K562 (cell line): ENCODE data around the gene SENP7. TPM values are rescaled to one million over a fixed set of nuclear protein-coding genes. Genes with fewer than 3 reads are reported as not detected.

Experiments used
- ATAC-seq: fragments of 200-7000 bp; cut with Tn5 transposase; 3 replicates; pipeline ENCODE4 v1.9.1; 2020; ENCODE audit warnings: moderate library complexity
- Bru-seq: library from RNA; stranded (reverse); fragments of 400-500 nt; gene quantifications from one replicate; lab custom pipeline; 2021; lab: Mats Ljungman, UMichigan
- BruChase-seq, 2 experiments: library from RNA; stranded (reverse); fragments of 400-500 nt; gene quantifications; one replicate each; lab custom pipeline; 2021; lab: Mats Ljungman, UMichigan
- BruUV-seq: library from RNA; stranded (reverse); fragments of 400-500 nt; replicated peaks from 2 replicates; lab custom pipeline; 2021; lab: Mats Ljungman, UMichigan
- CTCF ChIA-PET: fragments of 300-600 bp; formaldehyde crosslinking; extraction: SDS; loops from one replicate; lab custom pipeline; 2021; ENCODE audit warnings: low intra/inter-chr PET ratio; lab: Yijun Ruan, JAX
- POLR2A ChIA-PET: fragments of 300-600, 350-650 bp; sonication (Branson Sonifier 250); formaldehyde crosslinking; extraction: SDS; loops from one replicate; lab custom pipeline; 2021; ENCODE audit warnings: antibody characterized with exemption, inconsistent platforms; lab: Yijun Ruan, JAX
- DNase-seq, 4 experiments: peaks; one replicate each; pipeline versions ENCODE4 v3.0.0 to v3.0.0-alpha.2; 2011 to 2018; ENCODE audit warnings: low spot score in 3 of 4, mixed read lengths in 3 of 4; ENCODE audit errors: extremely low read depth in 1 of 4
- FAIRE-seq: peaks from 2 replicates; lab custom pipeline; 2011; peaks lifted over from hg19 to GRCh38; lab: Jason Lieb, UNC
- H2AFZ ChIP-seq: 2 replicates; pipeline ENCODE4 v1.6.0; 2011; ENCODE audit warnings: low read depth, low read length, control low read depth, inconsistent platforms
- H3K27ac ChIP-seq: fragments of 200-600 bp; 3 replicates; pipeline ENCODE4 v1.8.0; 2011; ENCODE audit warnings: low read depth, mild to moderate bottlenecking, control low read depth, inconsistent platforms, low read length, moderate library complexity, mixed read lengths; ENCODE audit errors: extremely low read depth
- H3K27me3 ChIP-seq, 2 experiments: fragments of 300-600 bp in 1 of 2; 2 replicates in 1 of 2; 3 replicates in 1 of 2; pipeline versions ENCODE4 v1.6.0 to v1.8.0; 2011; ENCODE audit warnings: inconsistent platforms in 2 of 2, low read length in 2 of 2, mild to moderate bottlenecking in 1 of 2, mixed read lengths in 1 of 2, moderate library complexity in 1 of 2; ENCODE audit not compliant: control insufficient read depth in 2 of 2, insufficient read depth in 2 of 2
- H3K36me3 ChIP-seq: fragments of 300-600 bp; 3 replicates; pipeline ENCODE4 v1.8.0; 2011; ENCODE audit warnings: mild to moderate bottlenecking, low read length, inconsistent platforms; ENCODE audit not compliant: control insufficient read depth, insufficient read depth
- H3K4me1 ChIP-seq, 2 experiments: fragments of 200-600 bp in 1 of 2; replicated peaks in 1 of 2; 2 replicates in 1 of 2; 3 replicates in 1 of 2; pipeline versions ENCODE4 v1.5.1 to v1.8.0; 2011; ENCODE audit warnings: inconsistent platforms in 2 of 2, low read length in 2 of 2, mild to moderate bottlenecking in 1 of 2, mixed read lengths in 1 of 2, moderate library complexity in 1 of 2; ENCODE audit not compliant: control insufficient read depth in 2 of 2, insufficient read depth in 2 of 2
- H3K4me2 ChIP-seq: 2 replicates; pipeline ENCODE4 v1.6.1; 2011; ENCODE audit warnings: low read length, control low read depth, inconsistent platforms, mixed read lengths; ENCODE audit not compliant: insufficient read depth
- H3K4me3 ChIP-seq: fragments of 200-600 bp; sonication (generic), shearing (Covaris generic); 2 replicates; pipeline ENCODE4 v1.5.1; 2016; ENCODE audit warnings: control low read depth, inconsistent platforms
- H3K79me2 ChIP-seq: fragments of 200-600 bp; 3 replicates; pipeline ENCODE4 v1.8.0; 2011; ENCODE audit warnings: low read length, inconsistent platforms; ENCODE audit not compliant: control insufficient read depth, insufficient read depth
- H3K9ac ChIP-seq, 2 experiments: 2 replicates each; pipeline versions ENCODE4 v1.6.0 to v1.6.1; 2011; ENCODE audit warnings: low read depth in 2 of 2, low read length in 2 of 2, control low read depth in 1 of 2, inconsistent platforms in 1 of 2, mild to moderate bottlenecking in 1 of 2, mixed read lengths in 1 of 2; ENCODE audit not compliant: insufficient read depth in 1 of 2
- H3K9me1 ChIP-seq: one replicate; pipeline ENCODE4 v1.6.0; 2011; ENCODE audit warnings: inconsistent platforms, mild to moderate bottlenecking, low read length, moderate library complexity; ENCODE audit not compliant: control insufficient read depth, insufficient read depth
- H3K9me3 ChIP-seq: replicated peaks from 2 replicates; pipeline ENCODE4 v1.5.1; 2011; ENCODE audit warnings: low read depth, low read length, inconsistent platforms; ENCODE audit not compliant: control insufficient read depth, insufficient read depth
- H4K20me1 ChIP-seq: replicated peaks from 2 replicates; pipeline ENCODE4 v1.6.1; 2011; ENCODE audit warnings: low read length, inconsistent platforms, mixed read lengths; ENCODE audit not compliant: control insufficient read depth, insufficient read depth
- ELF1 ChIP-seq: fragments of 200-800 bp; sonication (Bioruptor generic); IDR thresholded peaks from 2 replicates; pipeline ENCODE4 v1.6.1; 2016; ENCODE audit warnings: missing genetic modification characterization, missing compliant biosample characterization
- FOXJ2 ChIP-seq: fragments of 200-800 bp; sonication (Bioruptor generic); IDR thresholded peaks from 2 replicates; pipeline ENCODE4 v1.6.1; 2016; ENCODE audit warnings: missing genetic modification characterization, missing compliant biosample characterization
- HNRNPLL ChIP-seq: fragments of 200-400 bp; formaldehyde crosslinking; IDR thresholded peaks from 2 replicates; pipeline ENCODE4 v1.6.1; 2017; ENCODE audit warnings: low read length, low read depth, mild to moderate bottlenecking; ENCODE audit not compliant: poor library complexity, severe bottlenecking
- KDM1A ChIP-seq, 2 experiments: fragments of 450-650 bp; IDR thresholded peaks; 2 replicates each; pipeline ENCODE4 v1.6.1; 2016; ENCODE audit warnings: mild to moderate bottlenecking in 2 of 2
- LEF1 ChIP-seq: fragments of 450-650 bp; IDR thresholded peaks from 2 replicates; pipeline ENCODE4 v1.6.1; 2016; ENCODE audit warnings: mild to moderate bottlenecking
- MYC ChIP-seq, 2 experiments: fragments of 250-450 bp in 1 of 2; sonication (Bioruptor Pico) in 1 of 2; IDR thresholded peaks; 2 replicates each; pipeline versions ENCODE4 v1.5.1 to v1.6.1; 2012 to 2021; ENCODE audit warnings: low read depth in 2 of 2, borderline replicate concordance in 1 of 2, improper control_type of control experiment in 1 of 2, low read length in 1 of 2, mild to moderate bottlenecking in 1 of 2, moderate library complexity in 1 of 2
- NFIX ChIP-seq: fragments of 250-450 bp; sonication (Bioruptor Pico); IDR thresholded peaks from 2 replicates; pipeline ENCODE4 v1.4.0; 2020; ENCODE audit warnings: low read depth, mild to moderate bottlenecking, moderate library complexity
- NKRF ChIP-seq: fragments of 450-650 bp; IDR thresholded peaks from 2 replicates; pipeline ENCODE4 v1.6.1; 2016; ENCODE audit warnings: borderline replicate concordance
- POLR2G ChIP-seq: fragments of 200-400 bp; formaldehyde crosslinking; IDR thresholded peaks from 2 replicates; pipeline ENCODE4 v1.6.1; 2017; ENCODE audit warnings: low read depth, mild to moderate bottlenecking, antibody characterized with exemption, low read length, moderate library complexity
- PRMT5 ChIP-seq: sonication (generic); formaldehyde crosslinking; IDR thresholded peaks from 2 replicates; pipeline ENCODE4 v1.5.0; 2020; ENCODE audit warnings: missing genetic modification reagents
- SRF ChIP-seq, 2 experiments: fragments of 250-450, 450-650 bp in 1 of 2; sonication (Bioruptor Pico) in 1 of 2; sonication (generic) in 1 of 2; formaldehyde crosslinking; IDR thresholded peaks; 2 replicates each; pipeline versions ENCODE4 v1.5.0 to v1.5.1; 2020 to 2022; ENCODE audit warnings: mild to moderate bottlenecking in 1 of 2, missing genetic modification reagents in 1 of 2
- TEAD4 ChIP-seq, 2 experiments: sonication (generic) in 1 of 2; formaldehyde crosslinking in 1 of 2; IDR thresholded peaks; 2 replicates each; pipeline versions ENCODE4 v1.6.1 to v1.8.0; 2012 to 2022; ENCODE audit warnings: borderline replicate concordance in 1 of 2, inconsistent platforms in 1 of 2, low read length in 1 of 2, mild to moderate bottlenecking in 1 of 2, missing genetic modification reagents in 1 of 2
- ZEB2 ChIP-seq: fragments of 450-650 bp; IDR thresholded peaks from 2 replicates; pipeline ENCODE4 v1.6.1; 2016
- ZNF212 ChIP-seq: fragments of 450-650 bp; formaldehyde crosslinking; IDR thresholded peaks from 2 replicates; pipeline ENCODE4 v1.4.0; 2020; ENCODE audit warnings: mild to moderate bottlenecking
- WGBS: fragments of 100-300 bp; shearing (Covaris generic); methylation state at CpG from one replicate; pipeline ENCODE4 v1.1.6; 2016; ENCODE audit warnings: low coverage, mixed read lengths; ENCODE audit not compliant: insufficient coverage; ENCODE audit errors: missing lambda C conversion rate; 5-methylcytosine and 5-hydroxymethylcytosine counted together
- in situ Hi-C: fragments of 300-500 bp; cut with MboI; formaldehyde crosslinking; loops from 4 replicates; pipeline ENCODE4 v1.15.0; 2018; ENCODE audit warnings: inconsistent platforms, mixed read lengths
- intact Hi-C: fragments of 100-400 bp; cut with micrococcal nuclease; formaldehyde crosslinking; loops from 2 replicates; pipeline ENCODE4 v1.14.2; 2022
- long read RNA-seq, 3 experiments: library from polyadenylated mRNA in 2 of 3; library from RNA in 1 of 3; unstranded in 2 of 3; stranded (forward) in 1 of 3; transcript quantifications; one replicate each; pipeline ENCODE4 v2.0.0, GENCODE V29; 2019 to 2022
- polyA minus RNA-seq, 3 experiments: library from RNA; depleted of rRNA, polyadenylated mRNA; stranded (reverse); fragments of >200 nt; gene quantifications; 2 replicates each; pipeline ENCODE4 v1.2.3, GENCODE V29; 2011
- polyA plus RNA-seq, 8 experiments: library from polyadenylated mRNA; depleted of rRNA in 4 of 8; stranded (reverse) in 5 of 8; unstranded in 3 of 8; fragments of >200 nt; fragmentation: Nextera tagmentation in 2 of 8; fragmentation: Illumina TruSeq in 1 of 8; extraction: Ambion mirVana in 2 of 8; extraction: Trizol in 1 of 8; gene quantifications; 2 replicates each; pipeline versions ENCODE4 v1.2.1 to v1.2.3, GENCODE V29; 2011 to 2014; ENCODE audit warnings: inconsistent platforms in 1 of 8, missing spikeins in 1 of 8
- total RNA-seq, 7 experiments: library from RNA; depleted of rRNA in 6 of 7; stranded (reverse); fragments of >200 nt in 6 of 7; fragmentation: Illumina TruSeq in 2 of 7; extraction: Trizol in 2 of 7; gene quantifications; 2 replicates each; pipeline versions ENCODE4 v1.2.1 to v1.2.3, GENCODE V29; 2011 to 2021; ENCODE audit warnings: low replicate concordance in 1 of 7

The SENP7 gene
- total RNA-seq (2011; cell fraction: chromatin; rRNA removed; ENCODE audit: low replicate concordance): 29.4 and 103 TPM in 2 replicates
- total RNA-seq (2011; cell fraction: nucleolus; rRNA removed): 12.0 and 19.1 TPM in 2 replicates
- 41.1 and 61.4 TPM in 2 replicates for total RNA-seq (2011; cell fraction: nucleoplasm; rRNA removed)
- total RNA-seq (2014; rRNA removed) (7.0 and 8.7 TPM in 2 replicates), total RNA-seq (2014; rRNA removed; fragmentation: Illumina TruSeq; extraction: Trizol) (21.9 and 22.4 TPM in 2 replicates), total RNA-seq (2015; rRNA removed; fragmentation: Illumina TruSeq; extraction: Trizol) (18.8 and 21.7 TPM in 2 replicates), total RNA-seq (2021) (10.7 and 13.6 TPM in 2 replicates), polyA plus RNA-seq (2011; rRNA removed) (19.2 and 20.0 TPM in 2 replicates), polyA plus RNA-seq (2014; fragmentation: Illumina TruSeq; extraction: Trizol) (10.8 and 13.9 TPM in 2 replicates), polyA plus RNA-seq (2014; fragmentation: Nextera tagmentation; extraction: Ambion mirVana) (1 to 10 TPM; 4.1 to 8.3 TPM), polyA plus RNA-seq (2014; rRNA removed) (9.5 and 10.5 TPM in 2 replicates), polyA minus RNA-seq (2011; rRNA and poly(A)+ RNA removed) (40.7 and 57.5 TPM in 2 replicates), Bru-seq, nascent RNA (percentile 80 among the genes with signal in this experiment), BruChase-seq, experiment 1, labeled RNA remaining after a 2-hour chase (percentile 81 among the genes with signal in this experiment), BruChase-seq, experiment 2, labeled RNA remaining after a 6-hour chase (percentile 81 among the genes with signal in this experiment)
- polyA plus RNA-seq (2011; cell fraction: cytosol; rRNA removed): 1.4 and 4.2 TPM in 2 replicates
- 25.2 and 41.2 TPM in 2 replicates for polyA plus RNA-seq (2011; cell fraction: nucleus; rRNA removed)
- 7.6 and 12.3 TPM in 2 replicates for polyA plus RNA-seq (2012)
- 7.2 and 7.6 TPM in 2 replicates for polyA minus RNA-seq (2011; cell fraction: cytosol; rRNA and poly(A)+ RNA removed)
- 33.8 and 67.3 TPM in 2 replicates for polyA minus RNA-seq (2011; cell fraction: nucleus; rRNA and poly(A)+ RNA removed)
- long read RNA-seq, experiment 1, full-length matches to known transcripts: 7 of 30 reads
- long read RNA-seq, experiment 1, partial matches to known transcripts: 4 of 30 reads
- long read RNA-seq, experiment 1, other reads (novel, unspliced or antisense): 19 of 30 reads
- long read RNA-seq, experiment 2, partial matches to known transcripts: 1 of 3 reads
- long read RNA-seq, experiment 2, other reads (novel, unspliced or antisense): 2 of 3 reads
- long read RNA-seq, experiment 3, partial matches to known transcripts: 1 of 2 reads
- long read RNA-seq, experiment 3, other reads (novel, unspliced or antisense): 1 of 2 reads

- H3K79me2 ChIP-seq: peaks cover 46% of the 10 kb centered on the region
- TSS peak; percentile 49 for BruUV-seq
- CTCF ChIA-PET: no interaction called here
- POLR2A ChIA-PET: interaction anchor here (0.6 to 1.3 kb wide), 5 partner anchors 8 to 382 kb away, joined by 3 to 5 read pairs (median 3); no protein-coding TSS in a partner anchor
- H2AFZ ChIP-seq: peak within 1 kb of the TSS; percentile 75
- in situ Hi-C loops: no loop called here
- H3K27ac ChIP-seq: peak within 1 kb of the TSS; percentile 87
- H4K20me1 ChIP-seq: no peaks in the 10 kb centered on the region
- no peaks in the 10 kb centered on the region for H3K9me3 ChIP-seq
- FAIRE-seq: peak; percentile 81
- H3K4me3 ChIP-seq: peak within 1 kb of the TSS; percentile 76
- intact Hi-C loops: loop anchor here (2.0 to 10.0 kb wide), 4 partner anchors 18 to 188 kb away; partner anchors contain the start of genes IMPG2 and ZBTB11
- peak; percentile 71 for ATAC-seq
- peaks cover 0 to 17% of the 10 kb centered on the region in 2 experiments; a peak in 3 of 5 replicates for H3K4me1 ChIP-seq
- no peaks in the 10 kb centered on the region for H3K9me1 ChIP-seq
- H3K9ac ChIP-seq: peak within 1 kb of the TSS; percentile 75 to 91
- no peaks in the 10 kb centered on the region for H3K36me3 ChIP-seq
- peak within 1 kb of the TSS; percentile 96 for H3K4me2 ChIP-seq
- DNase-seq: peak; percentile 84 to 89 (median 88)
- 0% methylated on average over 27 of the region's 54 CpGs for WGBS
- no peaks in the 10 kb centered on the region for H3K27me3 ChIP-seq
- TF ChIP-seq SRF (CRISPR knock-in tag; IDR thresholded peaks at IDR 0.05): no peak
- no peak for TF ChIP-seq ZEB2
- no peak for TF ChIP-seq ZNF212 (CRISPR knock-in tag)
- no peak for TF ChIP-seq HNRNPLL
- TF ChIP-seq FOXJ2 (tag): no peak
- TF ChIP-seq TEAD4 (IDR thresholded peaks at IDR 0.05; ENCODE audit: low read length): no peak
- no peak for TF ChIP-seq TEAD4 (CRISPR knock-in tag; IDR thresholded peaks at IDR 0.05; ENCODE audit: borderline replicate concordance)
- peak; percentile 79 for TF ChIP-seq ELF1
- peak; percentile 54 for TF ChIP-seq POLR2G
- no peak for TF ChIP-seq NKRF
- peak; percentile 35; the same call in 1 of the 2 replicates for TF ChIP-seq MYC (IDR thresholded peaks at IDR 0.05; ENCODE audit: low read depth, low read length)
- no peak for TF ChIP-seq MYC (CRISPR knock-in tag; IDR thresholded peaks at IDR 0.05; ENCODE audit: borderline replicate concordance, low read depth)
- no peak for TF ChIP-seq LEF1
- no peak for TF ChIP-seq PRMT5 (CRISPR knock-in tag)
- no peak for TF ChIP-seq NFIX
- peak in 1 of 2 experiments; percentile 68; a peak in 1 of 4 replicates for TF ChIP-seq KDM1A (IDR thresholded peaks at IDR 0.05)
Measured at GRCh38 chr3:101512646-101513418, at the start of gene SENP7. SENP7 (minus strand) TSS chr3:101513212; CDS start chr3:101513130, 82 bp downstream.
